ENCODE data around the gene CYP11A1. TPM values are rescaled to one million over a fixed set of nuclear protein-coding genes. Genes with fewer than 3 reads are reported as not detected.

Gene CYP11A1
- total RNA-seq, 1 donor from 2014 or later: 0.43 TPM

DNA sequence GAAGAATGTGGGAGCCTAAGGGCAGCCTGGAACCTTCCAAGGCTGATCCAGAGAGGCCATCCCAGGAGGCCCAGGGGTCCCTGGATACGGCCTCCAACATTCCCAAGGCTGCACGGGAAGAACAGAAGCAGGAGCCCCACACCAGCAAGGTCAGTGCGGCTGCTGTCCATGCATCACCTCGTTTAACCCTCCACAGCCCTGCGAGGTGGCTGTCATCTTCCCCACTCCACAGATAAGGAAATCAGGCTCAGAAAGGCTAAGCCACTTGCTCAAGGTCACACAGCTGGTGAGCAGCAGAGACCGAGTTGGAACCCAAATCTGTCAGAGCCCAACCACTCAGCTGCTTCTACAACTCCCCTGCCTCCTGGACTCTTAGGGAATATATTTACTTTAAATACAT is 44.7 kb upstream of the CYP11A1 start:
- FAIRE-seq (no peak), DNase-seq (ENCODE audit: low read depth) (no peak)
- no peak overlapping the region for H3K4me3 ChIP-seq (ENCODE audit: insufficient read depth, low read depth, low read length)
- no peak overlapping the region for H3K4me2 ChIP-seq (ENCODE audit: low read length)
- peaks cover 55% of the 10 kb centered on the region for H3K36me3 ChIP-seq (ENCODE audit: insufficient read depth, low read length)
- peak overlapping the region; percentile 9 for H3K27ac ChIP-seq (ENCODE audit: low read depth, low read length)
- H3K9ac ChIP-seq (ENCODE audit: low read length): no peak overlapping the region
- Mint-ChIP-seq H3K4me3 (ENCODE audit: unreplicated experiment) (no peak overlapping the region), H3K4me1 (ENCODE audit: low read depth, unreplicated experiment) (peaks cover 15% of the 10 kb centered on the region), H3K36me3 (ENCODE audit: low read depth, unreplicated experiment) (peaks cover 21% of the 10 kb centered on the region), H3K9me3 (ENCODE audit: unreplicated experiment) (no peaks in the 10 kb centered on the region), H3K27me3 (ENCODE audit: low read depth, unreplicated experiment) (peaks cover 5% of the 10 kb centered on the region), H3K27ac (ENCODE audit: unreplicated experiment) (no peak overlapping the region)
- peaks cover 41% of the 10 kb centered on the region for H4K20me1 ChIP-seq (ENCODE audit: insufficient read depth, low read length)
- peaks cover 47% of the 10 kb centered on the region for H3K4me1 ChIP-seq (ENCODE audit: insufficient read depth, low read length)
- no peak for TF ChIP-seq EZH2 (IDR thresholded peaks at IDR 0.05; ENCODE audit: insufficient read depth, low read length)
- TF ChIP-seq, protein P1, sequence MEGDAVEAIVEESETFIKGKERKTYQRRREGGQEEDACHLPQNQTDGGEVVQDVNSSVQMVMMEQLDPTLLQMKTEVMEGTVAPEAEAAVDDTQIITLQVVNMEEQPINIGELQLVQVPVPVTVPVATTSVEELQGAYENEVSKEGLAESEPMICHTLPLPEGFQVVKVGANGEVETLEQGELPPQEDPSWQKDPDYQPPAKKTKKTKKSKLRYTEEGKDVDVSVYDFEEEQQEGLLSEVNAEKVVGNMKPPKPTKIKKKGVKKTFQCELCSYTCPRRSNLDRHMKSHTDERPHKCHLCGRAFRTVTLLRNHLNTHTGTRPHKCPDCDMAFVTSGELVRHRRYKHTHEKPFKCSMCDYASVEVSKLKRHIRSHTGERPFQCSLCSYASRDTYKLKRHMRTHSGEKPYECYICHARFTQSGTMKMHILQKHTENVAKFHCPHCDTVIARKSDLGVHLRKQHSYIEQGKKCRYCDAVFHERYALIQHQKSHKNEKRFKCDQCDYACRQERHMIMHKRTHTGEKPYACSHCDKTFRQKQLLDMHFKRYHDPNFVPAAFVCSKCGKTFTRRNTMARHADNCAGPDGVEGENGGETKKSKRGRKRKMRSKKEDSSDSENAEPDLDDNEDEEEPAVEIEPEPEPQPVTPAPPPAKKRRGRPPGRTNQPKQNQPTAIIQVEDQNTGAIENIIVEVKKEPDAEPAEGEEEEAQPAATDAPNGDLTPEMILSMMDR (IDR thresholded peaks at IDR 0.05; ENCODE audit: insufficient read depth, low read depth, low read length): no peak
- H3K9me3 ChIP-seq (ENCODE audit: insufficient read depth, low read depth, low read length): no peaks in the 10 kb centered on the region
- no peaks in the 10 kb centered on the region for H3K27me3 ChIP-seq (ENCODE audit: insufficient read depth, low read length)
- H3K79me2 ChIP-seq (ENCODE audit: insufficient read depth, low read length): peaks cover 67% of the 10 kb centered on the region
- H2AFZ ChIP-seq (ENCODE audit: low read depth, low read length): no peak overlapping the region

GRCh38 chr15:74411686-74412085 is 44.2 kb upstream of the CYP11A1 start:
- peaks cover 63% of the 10 kb centered on the region for H3K79me2 ChIP-seq (ENCODE audit: insufficient read depth, low read length)
- peaks cover 47% of the 10 kb centered on the region for H3K4me1 ChIP-seq (ENCODE audit: insufficient read depth, low read length)
- H3K9ac ChIP-seq (ENCODE audit: low read length): no peak overlapping the region
- H3K27me3 Mint-ChIP-seq (ENCODE audit: low read depth, unreplicated experiment): peaks cover 5% of the 10 kb centered on the region
- FAIRE-seq (no peak), DNase-seq (ENCODE audit: low read depth) (no peak)
- H3K9me3 Mint-ChIP-seq (ENCODE audit: unreplicated experiment): no peaks in the 10 kb centered on the region
- no peak for TF ChIP-seq EZH2 (IDR thresholded peaks at IDR 0.05; ENCODE audit: insufficient read depth, low read length)
- TF ChIP-seq, protein P1 (IDR thresholded peaks at IDR 0.05; ENCODE audit: insufficient read depth, low read depth, low read length): no peak
- H3K4me1 Mint-ChIP-seq (ENCODE audit: low read depth, unreplicated experiment): peaks cover 17% of the 10 kb centered on the region
- no peak overlapping the region for H3K27ac Mint-ChIP-seq (ENCODE audit: unreplicated experiment)
- peaks cover 18% of the 10 kb centered on the region for H3K36me3 Mint-ChIP-seq (ENCODE audit: low read depth, unreplicated experiment)
- H3K4me2 ChIP-seq (ENCODE audit: low read length): no peak overlapping the region
- H3K4me3 ChIP-seq (ENCODE audit: insufficient read depth, low read depth, low read length): no peak overlapping the region
- peaks cover 38% of the 10 kb centered on the region for H4K20me1 ChIP-seq (ENCODE audit: insufficient read depth, low read length)
- H3K27me3 ChIP-seq (ENCODE audit: insufficient read depth, low read length): no peaks in the 10 kb centered on the region
- H3K36me3 ChIP-seq (ENCODE audit: insufficient read depth, low read length): peaks cover 52% of the 10 kb centered on the region
- no peaks in the 10 kb centered on the region for H3K9me3 ChIP-seq (ENCODE audit: insufficient read depth, low read depth, low read length)
- no peak overlapping the region for H2AFZ ChIP-seq (ENCODE audit: low read depth, low read length)
- H3K27ac ChIP-seq (ENCODE audit: low read depth, low read length): no peak overlapping the region
- H3K4me3 Mint-ChIP-seq (ENCODE audit: unreplicated experiment): no peak overlapping the region

- H3K4me3 Mint-ChIP-seq (ENCODE audit: unreplicated experiment): no peak overlapping the region
- H3K4me1 Mint-ChIP-seq (ENCODE audit: low read depth, unreplicated experiment): peaks cover 27% of the 10 kb centered on the region
- H3K9ac ChIP-seq (ENCODE audit: low read length): no peak overlapping the region
These were observed 43.1 kb upstream of the CYP11A1 start for GRCh38 chr15:74410502-74410901.

More at GRCh38 chr15:74410502-74410901, 43.1 kb upstream of the CYP11A1 start:
- no peak for DNase-seq (ENCODE audit: low read depth)
- peaks cover 51% of the 10 kb centered on the region for H3K79me2 ChIP-seq (ENCODE audit: insufficient read depth, low read length)
- peaks cover 47% of the 10 kb centered on the region for H3K4me1 ChIP-seq (ENCODE audit: insufficient read depth, low read length)
- Mint-ChIP-seq H3K9me3 (ENCODE audit: unreplicated experiment) (no peaks in the 10 kb centered on the region), H3K27ac (ENCODE audit: unreplicated experiment) (no peak overlapping the region), H3K36me3 (ENCODE audit: low read depth, unreplicated experiment) (peaks cover 16% of the 10 kb centered on the region), H3K27me3 (ENCODE audit: low read depth, unreplicated experiment) (peaks cover 5% of the 10 kb centered on the region)
- H2AFZ ChIP-seq (ENCODE audit: low read depth, low read length): no peak overlapping the region
- H3K9me3 ChIP-seq (ENCODE audit: insufficient read depth, low read depth, low read length): no peaks in the 10 kb centered on the region
- H3K4me2 ChIP-seq (ENCODE audit: low read length): no peak overlapping the region
- H4K20me1 ChIP-seq (ENCODE audit: insufficient read depth, low read length): peaks cover 26% of the 10 kb centered on the region
- H3K4me3 ChIP-seq (ENCODE audit: insufficient read depth, low read depth, low read length): no peak overlapping the region
- no peak for FAIRE-seq
- peaks cover 40% of the 10 kb centered on the region for H3K36me3 ChIP-seq (ENCODE audit: insufficient read depth, low read length)
- no peaks in the 10 kb centered on the region for H3K27me3 ChIP-seq (ENCODE audit: insufficient read depth, low read length)
- H3K27ac ChIP-seq (ENCODE audit: low read depth, low read length): no peak overlapping the region
- TF ChIP-seq EZH2 (IDR thresholded peaks at IDR 0.05; ENCODE audit: insufficient read depth, low read length): no peak
- TF ChIP-seq, protein P1 (IDR thresholded peaks at IDR 0.05; ENCODE audit: insufficient read depth, low read depth, low read length): no peak
